Mammary epithelial cell (primary cell): Measurements from ENCODE around the gene MMP17.

ENCODE experiments used
- EZH2 ChIP-seq: IDR thresholded peaks from 2 replicates; pipeline ENCODE4 v1.6.1; 2012; ENCODE audit warnings: low read length, inconsistent platforms, borderline replicate concordance
- TF ChIP-seq, protein P1 (sequence below), 2 donors: IDR thresholded peaks in 1 of 2; conservative IDR thresholded peaks in 1 of 2; 2 replicates each; pipeline ENCODE4 v1.5.1; 2011 to 2012; ENCODE audit warnings: inconsistent platforms in 2 of 2, low read length in 2 of 2, mild to moderate bottlenecking in 2 of 2, control low read depth in 1 of 2, low read depth in 1 of 2; ENCODE audit not compliant: insufficient read depth in 1 of 2; ENCODE audit errors: extremely low read depth in 1 of 2

DNA sequence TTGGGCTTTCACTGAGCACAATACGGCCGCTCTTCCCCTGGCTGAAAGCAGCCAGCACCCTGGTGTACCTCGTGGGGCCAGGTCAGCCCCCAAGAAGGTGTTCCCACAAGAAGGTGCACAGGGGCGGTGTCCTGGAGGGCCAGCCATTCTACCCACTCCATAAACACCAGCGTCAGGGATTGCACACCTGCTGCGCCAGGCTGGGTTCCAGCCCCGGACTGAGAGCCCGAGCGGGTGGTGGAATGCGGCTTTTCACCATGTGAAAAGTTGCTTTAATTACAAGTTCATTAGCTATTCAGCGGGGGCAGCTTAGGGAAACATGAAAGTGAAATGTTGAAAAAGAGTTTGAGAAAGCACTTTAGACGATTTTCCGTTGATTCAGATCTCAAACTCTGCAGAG lies 17.5 kb upstream of the MMP17 start:
- TF ChIP-seq, protein P1, sequence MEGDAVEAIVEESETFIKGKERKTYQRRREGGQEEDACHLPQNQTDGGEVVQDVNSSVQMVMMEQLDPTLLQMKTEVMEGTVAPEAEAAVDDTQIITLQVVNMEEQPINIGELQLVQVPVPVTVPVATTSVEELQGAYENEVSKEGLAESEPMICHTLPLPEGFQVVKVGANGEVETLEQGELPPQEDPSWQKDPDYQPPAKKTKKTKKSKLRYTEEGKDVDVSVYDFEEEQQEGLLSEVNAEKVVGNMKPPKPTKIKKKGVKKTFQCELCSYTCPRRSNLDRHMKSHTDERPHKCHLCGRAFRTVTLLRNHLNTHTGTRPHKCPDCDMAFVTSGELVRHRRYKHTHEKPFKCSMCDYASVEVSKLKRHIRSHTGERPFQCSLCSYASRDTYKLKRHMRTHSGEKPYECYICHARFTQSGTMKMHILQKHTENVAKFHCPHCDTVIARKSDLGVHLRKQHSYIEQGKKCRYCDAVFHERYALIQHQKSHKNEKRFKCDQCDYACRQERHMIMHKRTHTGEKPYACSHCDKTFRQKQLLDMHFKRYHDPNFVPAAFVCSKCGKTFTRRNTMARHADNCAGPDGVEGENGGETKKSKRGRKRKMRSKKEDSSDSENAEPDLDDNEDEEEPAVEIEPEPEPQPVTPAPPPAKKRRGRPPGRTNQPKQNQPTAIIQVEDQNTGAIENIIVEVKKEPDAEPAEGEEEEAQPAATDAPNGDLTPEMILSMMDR (conservative IDR thresholded peaks at IDR 0.05 in 1 of 2, IDR thresholded peaks at IDR 0.05 in 1 of 2; ENCODE audit: extremely low read depth in 1 of 2, insufficient read depth in 1 of 2, low read depth in 1 of 2, low read length in 2 of 2), result no peak
- TF ChIP-seq EZH2, result no peak
